ENCODE data around the gene FAM222B. TPM values are rescaled to one million over a fixed set of nuclear protein-coding genes. Genes with fewer than 3 reads are reported as not detected.
"Not testable (repeated sequence)": the region's sequence is repeated elsewhere in the genome, so short reads cannot be mapped to it uniquely, and the experiment has no call there.

Gene FAM222B
- total RNA-seq, 1 donor from 2014 or later, result 3.6 TPM

GRCh38 chr17:28726627-28727491, 115.7 kb downstream of the FAM222B start:
- peak; percentile 92 for DNase-seq

- peak; percentile 71 for DNase-seq
Measured at GRCh38 chr17:28726226-28726626, 116.4 kb downstream of the FAM222B start, which contains the start of gene TLCD1. TSS of gene TLCD1 (minus strand) at chr17:28726233. CDS start at chr17:28726097, 136 bp downstream.

DNA sequence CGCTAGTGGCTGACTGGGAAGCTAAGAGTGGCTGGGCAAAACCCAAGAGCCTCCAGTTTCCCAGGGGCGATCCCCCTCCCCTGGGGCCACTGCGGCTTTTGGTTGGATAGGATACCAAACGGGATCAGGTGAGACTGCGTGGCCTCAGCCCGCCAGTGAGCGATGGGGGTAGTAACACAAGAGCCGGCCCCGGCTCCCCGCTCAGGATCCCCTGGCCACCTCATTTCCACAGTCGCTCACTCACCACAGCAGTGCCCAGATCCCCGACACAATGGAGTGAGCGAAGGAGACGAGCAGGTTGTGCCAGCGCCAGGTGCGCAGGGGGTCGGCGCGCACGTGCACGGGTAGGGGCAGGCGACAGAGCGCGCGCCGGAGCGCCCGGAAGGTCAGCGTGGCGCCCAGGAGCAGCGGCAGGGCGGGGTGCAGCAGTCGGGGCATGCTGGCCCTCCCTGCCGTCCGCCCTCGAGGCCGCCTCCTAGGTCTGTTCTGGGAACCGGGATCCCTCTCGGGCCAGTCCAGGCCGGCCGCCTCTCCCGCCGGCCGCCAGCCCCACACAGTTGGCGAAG, 116.8 kb downstream of the FAM222B start:
- DNase-seq, result peak; percentile 71

DNA sequence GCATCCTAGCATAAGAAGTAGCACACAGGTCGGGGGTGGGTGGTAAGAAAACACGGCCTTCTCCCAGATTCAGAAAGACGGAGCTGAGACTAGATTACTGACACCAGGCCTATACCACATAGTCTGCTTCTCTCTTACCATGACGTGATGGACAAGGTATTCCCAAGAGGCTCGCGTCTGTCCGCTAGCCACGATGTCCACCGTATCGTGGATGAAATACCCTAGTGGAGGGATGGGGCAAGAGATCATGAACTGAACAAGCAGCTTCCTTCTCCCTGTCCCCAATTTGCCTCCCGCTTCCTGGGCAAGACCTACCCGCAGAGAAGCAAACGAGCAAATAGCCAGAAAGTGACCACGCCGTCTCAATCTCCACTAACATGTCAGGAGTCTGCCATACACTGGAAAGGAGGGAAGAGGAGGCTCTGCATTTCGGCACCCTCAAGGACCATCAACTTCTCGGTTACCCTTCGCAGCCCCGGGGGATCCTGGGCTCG, 117.4 kb downstream of the FAM222B start:
- no peak for DNase-seq

DNA sequence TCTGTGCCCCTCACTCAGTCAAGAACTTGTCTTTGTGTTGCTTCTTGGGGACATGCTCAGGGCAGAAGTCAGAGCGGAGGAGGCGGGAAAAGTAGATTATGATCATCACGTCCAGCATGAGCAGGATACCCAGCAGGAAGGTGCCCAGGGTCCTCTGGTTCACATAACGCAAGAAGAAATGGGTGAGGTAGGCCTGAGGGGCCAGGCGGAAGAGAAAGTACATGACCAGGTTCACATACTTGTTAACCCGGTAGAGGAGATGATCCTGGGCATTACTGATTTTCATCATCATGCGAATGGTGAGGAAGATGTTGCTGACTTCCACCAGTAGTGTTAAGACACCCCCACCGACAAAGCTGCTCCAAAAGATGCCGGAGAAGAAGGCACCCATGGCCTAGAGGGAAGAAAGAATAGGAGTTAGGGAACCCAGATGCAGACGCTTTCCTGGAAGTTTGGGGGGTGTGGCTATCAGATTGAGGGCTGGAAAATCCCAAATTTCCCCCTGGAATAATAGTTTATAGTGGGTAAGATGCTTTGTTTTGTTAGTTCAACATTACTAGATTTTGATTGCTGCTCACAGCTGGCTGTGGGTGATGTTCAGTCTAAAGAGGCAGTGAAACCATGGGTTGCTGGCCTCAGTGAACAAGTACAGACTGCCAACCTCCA, 118.0 kb downstream of the FAM222B start:
- DNase-seq, result no peak

- DNase-seq, result not testable (repeated sequence)
Measured at GRCh38 chr17:28723836-28724499, 118.6 kb downstream of the FAM222B start.

DNA sequence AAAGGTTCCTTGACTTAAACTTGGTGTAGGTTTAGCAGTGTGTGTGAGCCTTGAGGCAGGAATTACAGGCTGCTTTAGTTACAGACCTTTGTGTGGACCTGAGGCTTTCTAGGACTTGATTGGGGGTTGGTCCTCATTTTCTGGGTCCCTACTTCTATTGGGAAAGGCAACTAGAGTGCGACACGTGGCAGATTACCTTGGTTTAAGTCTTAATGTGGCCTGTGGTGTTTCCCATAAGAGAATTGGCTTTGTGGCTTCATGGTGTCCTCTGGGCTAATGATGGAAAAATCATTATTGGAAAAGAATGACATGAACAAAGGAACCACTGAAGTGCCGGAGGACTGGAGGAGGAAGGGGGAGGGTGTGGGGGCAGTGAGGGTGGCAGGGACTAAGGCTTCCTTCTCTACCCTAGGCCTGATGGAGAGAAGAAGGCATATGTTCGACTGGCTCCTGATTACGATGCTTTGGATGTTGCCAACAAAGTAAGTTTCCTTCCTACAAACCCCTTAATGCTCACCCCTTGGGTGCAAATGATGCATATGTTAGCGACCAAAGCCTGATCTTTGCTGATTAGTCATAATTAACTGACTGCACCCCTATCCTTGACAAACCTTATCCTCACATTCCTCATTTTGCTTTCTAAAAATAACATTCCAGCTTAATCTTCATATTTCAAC, 119.3 kb downstream of the FAM222B start:
- no peak for DNase-seq

DNA sequence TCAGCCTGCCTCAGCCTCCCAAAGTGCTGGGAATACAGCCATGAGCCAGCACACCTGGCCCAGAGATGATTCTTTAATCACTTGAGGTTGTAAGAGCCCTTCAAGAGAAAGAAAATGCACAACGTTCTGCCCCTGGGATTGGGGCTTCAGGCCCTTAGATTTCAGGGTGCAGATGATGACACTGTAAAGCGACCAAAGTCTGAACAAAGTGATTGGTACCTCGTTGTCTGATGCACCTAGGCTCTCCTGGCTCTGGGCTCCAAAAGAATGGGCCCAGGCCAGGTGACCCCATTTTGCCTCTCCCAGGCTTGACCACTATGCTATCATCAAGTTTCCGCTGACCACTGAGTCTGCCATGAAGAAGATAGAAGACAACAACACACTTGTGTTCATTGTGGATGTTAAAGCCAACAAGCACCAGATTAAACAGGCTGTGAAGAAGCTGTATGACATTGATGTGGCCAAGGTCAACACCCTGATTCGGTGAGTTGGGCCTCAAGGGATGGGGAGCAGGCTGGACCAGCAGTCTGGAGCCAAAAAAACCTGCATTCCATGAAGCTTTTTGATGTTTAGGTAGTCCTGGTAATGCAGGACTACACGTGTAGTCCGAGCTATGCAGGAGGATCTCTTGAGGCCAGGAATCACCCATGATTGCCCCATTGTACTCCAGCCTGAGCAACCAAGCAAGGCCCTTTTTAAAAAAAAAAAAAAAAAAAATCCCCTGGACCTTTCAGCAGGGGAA, 120.0 kb downstream of the FAM222B start:
- no peak for DNase-seq

- DNase-seq, result not testable (repeated sequence)
Measured at GRCh38 chr17:28720997-28721329, 121.6 kb downstream of the FAM222B start.

DNA sequence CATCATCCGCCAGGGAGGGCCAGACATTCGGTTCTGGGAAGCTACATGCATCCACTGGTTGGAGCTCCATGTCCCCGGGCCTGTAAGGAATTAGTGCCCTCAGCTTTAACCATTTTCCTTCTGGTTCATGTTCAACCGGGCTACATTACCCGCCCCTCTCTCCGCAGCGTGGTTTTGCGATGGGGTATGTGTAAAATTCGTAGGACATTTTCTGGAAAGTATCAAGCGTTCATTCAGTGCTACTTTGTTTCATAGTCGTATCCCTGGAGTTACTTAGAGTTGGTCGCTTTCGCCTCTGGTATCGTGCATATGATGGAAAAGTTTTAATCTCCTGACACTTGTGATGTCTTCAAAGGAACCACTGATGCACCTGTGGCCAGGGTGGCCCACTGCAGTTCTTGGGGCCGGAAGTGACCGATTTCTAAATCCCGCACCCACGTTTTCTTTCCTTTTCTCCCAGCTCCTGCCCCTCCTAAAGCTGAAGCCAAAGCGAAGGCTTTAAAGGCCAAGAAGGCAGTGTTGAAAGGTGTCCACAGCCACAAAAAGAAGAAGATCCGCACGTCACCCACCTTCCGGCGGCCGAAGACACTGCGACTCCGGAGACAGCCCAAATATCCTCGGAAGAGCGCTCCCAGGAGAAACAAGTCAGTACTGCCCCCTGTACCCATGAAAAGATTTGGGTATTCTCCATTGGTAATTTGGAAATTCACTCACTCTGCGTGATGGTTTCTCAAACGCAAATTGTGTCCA, 122.2 kb downstream of the FAM222B start:
- peak; percentile 70 for DNase-seq

GRCh38 chr17:28719021-28719433, 123.6 kb downstream of the FAM222B start:
- DNase-seq, result no peak

DNA sequence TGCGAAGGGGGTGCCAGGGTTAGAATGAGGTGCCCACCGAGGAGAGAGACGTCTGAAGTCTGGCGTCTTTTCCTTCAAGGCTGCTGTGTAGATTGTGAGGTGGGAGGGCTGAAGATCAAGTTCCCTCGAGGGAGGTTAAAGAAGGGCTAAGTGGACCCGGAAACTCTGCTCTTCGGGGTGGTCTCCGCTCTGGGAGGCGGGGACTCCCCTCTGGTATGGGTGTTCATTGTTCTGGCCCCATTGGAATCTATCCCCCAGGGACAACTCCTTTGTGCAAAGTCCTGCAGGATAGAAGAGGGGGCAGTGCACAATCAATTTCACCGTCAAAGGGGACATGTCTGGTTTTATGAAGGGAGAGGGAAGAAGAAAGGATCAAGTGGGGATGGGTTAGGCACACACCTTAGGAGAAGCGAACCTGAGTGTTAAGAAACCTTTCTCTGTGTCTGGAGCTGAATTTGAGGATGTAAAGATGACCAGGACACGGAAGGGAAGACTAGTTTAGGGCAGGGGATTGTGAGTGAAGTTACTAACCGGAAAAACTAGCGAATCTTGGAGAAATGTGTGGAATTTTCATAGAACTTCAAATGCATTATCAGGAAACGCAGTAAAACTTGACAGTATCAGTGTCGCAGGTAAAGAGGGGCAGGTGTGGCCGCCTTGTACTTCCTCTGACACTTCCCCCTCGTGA, 124.1 kb downstream of the FAM222B start:
- DNase-seq, result peak; percentile 79

DNA sequence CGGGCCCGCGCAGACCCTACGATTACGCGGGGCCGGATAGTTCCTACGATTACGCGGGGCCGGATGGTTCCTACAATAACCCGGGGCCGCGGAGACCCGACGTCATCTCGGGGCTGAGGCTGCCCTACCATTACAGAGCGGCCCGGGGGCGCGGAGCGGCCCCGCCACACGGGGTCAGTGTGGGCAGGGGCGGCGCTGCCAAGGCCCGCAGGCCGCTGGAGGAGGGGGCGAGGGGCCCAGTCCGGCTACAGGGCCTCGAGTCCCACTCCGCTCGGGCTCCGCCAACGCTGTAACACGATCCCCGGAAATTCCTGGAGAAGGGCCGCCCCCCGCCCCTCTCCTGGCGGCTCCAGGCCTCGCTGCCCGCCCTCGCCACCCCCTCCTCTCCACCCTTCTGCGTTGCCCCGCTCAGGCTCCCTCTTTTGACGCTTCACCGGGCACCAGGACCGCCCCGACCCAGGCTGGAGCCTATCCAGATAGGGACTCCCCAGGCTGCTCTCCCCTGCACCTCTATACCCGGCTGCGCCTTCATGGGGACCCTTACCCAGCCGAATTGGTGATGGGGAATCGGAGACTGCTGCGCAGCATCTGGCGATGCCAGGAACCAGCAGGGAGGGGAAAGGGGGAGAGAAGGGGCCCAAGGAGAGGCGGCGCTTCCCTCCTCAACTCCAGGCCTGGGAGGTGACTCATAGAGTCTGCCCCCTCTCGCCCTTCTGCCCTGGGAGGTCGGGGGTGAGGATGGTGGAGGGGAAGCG, 124.8 kb downstream of the FAM222B start, which contains the start of gene RAB34:
TSS of gene RAB34 (minus strand) at position 291 of the 755 bp plus-strand sequence. CDS start 602 bp downstream, outside the sequence.
- peak; percentile 91 for DNase-seq

DNA sequence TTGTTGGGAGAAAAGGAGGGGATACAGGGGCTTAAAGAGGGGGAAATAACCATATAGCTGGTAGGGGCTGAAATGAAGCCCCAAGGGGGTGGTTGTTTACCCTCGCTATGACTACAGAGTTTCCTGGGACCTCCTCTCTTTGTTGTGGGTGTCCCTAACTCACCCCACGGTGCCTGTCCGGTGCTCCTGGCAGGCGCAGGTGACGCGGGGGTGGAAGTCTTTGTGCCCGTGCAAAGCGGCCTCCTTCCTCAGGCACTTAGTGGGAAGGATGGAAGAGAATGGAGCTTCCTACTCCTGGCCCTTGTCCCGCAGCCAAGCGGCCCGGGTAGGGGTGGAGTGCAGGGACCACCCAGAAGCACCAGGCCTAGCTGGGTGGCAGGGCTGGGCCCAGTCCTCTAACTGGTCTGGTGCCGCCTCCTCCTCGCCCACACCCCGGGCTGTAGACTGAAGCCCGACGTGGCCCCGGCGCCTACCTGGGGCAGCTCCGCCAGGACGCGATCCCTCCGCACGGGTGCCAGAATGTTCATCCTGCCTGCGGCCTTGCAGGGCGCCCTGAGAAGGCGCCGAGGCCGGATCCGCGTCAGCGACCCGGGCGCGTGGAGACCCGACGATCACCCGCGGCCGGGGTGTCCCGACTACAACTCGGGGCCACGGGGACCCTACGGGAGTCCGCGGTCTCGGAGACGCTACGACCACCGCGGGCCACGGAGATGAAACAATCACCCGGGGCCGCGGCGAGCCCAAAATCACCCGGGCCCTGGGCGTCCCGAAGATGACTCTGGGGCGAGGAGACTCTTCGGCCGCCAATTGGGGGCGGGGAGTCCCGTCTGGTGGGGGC, 125.6 kb downstream of the FAM222B start:
- peak; percentile 37 for DNase-seq

DNA sequence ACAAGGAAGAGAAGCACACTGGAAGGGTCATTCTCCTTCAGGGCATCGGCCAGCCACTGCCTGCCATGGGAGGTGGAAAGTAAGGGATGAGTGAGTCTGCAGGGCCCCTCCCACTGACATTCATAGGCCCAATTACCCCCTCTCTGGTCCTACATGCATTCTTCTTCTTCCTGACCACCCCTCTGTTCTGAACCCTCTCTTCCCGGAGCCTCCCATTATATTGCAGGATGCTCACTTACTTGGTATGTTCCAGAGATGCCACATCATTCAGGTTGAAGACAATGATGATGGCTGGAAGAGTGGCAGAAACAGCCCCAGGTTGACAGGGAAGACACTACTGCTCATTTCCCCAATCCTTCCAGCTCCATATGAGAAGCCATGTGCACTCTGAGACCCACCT, 127.4 kb downstream of the FAM222B start:
- DNase-seq, result no peak

- no peak for DNase-seq
Measured at GRCh38 chr17:28714281-28714680, 128.3 kb downstream of the FAM222B start.

DNA sequence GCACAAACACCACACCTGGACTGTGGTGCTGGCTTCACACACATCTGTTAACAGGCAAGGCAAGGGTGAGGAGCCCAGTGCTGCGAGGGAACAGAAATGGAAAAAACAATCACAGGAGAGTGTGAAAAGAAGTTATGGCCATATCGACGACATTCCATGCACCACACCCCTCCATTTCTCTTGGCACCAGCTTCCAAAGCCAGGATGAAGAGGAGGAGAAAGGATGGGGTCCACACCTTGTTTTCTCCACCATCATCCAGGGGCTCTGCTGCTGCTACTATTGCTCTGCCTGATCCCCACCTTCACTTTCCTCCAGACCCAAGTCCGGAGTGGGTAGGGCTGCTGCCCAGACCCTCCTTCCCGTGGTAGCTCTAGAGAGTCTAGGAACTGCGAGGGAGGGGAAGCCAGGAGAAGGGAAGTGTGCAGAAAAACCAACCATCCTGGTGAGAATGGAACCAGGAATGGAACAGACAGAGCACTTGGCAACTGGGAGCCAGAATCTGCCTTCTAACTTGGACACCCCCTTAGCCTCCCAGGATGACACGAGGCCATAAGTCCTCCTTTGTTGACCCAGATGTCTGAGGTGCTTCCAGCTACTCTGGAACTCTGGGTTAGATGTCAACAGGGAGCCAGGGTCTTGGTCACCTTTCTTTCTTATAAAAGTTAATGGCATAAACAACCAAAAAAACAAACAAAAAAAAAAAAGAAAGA, 129.7 kb downstream of the FAM222B start:
- DNase-seq, result no peak
